Ishikawa (cell line): ENCODE results near the gene RABGAP1L.

Source experiments
- CEBPB ChIP-seq: IDR thresholded peaks from 2 replicates; pipeline ENCODE4 v1.6.1; 2012
- CREB1 ChIP-seq: IDR thresholded peaks from 2 replicates; pipeline ENCODE4 v1.6.1; 2012; ENCODE audit warnings: low read depth
- EGR1 ChIP-seq: IDR thresholded peaks from 2 replicates; pipeline ENCODE4 v1.6.1; 2012
- EP300 ChIP-seq: IDR thresholded peaks from 2 replicates; pipeline ENCODE4 v1.6.1; 2012; ENCODE audit warnings: borderline replicate concordance
- FOXM1 ChIP-seq: IDR thresholded peaks from 2 replicates; pipeline ENCODE4 v1.6.1; 2012; ENCODE audit warnings: low read depth, borderline replicate concordance
- NFIC ChIP-seq: IDR thresholded peaks from 2 replicates; pipeline ENCODE4 v1.6.1; 2012
- RAD21 ChIP-seq: IDR thresholded peaks from 2 replicates; pipeline ENCODE4 v1.6.1; 2012; ENCODE audit warnings: low read depth
- TAF1 ChIP-seq: IDR thresholded peaks from 2 replicates; pipeline ENCODE4 v1.6.1; 2012; ENCODE audit warnings: low read depth, mild to moderate bottlenecking
- TCF12 ChIP-seq: IDR thresholded peaks from 2 replicates; pipeline ENCODE4 v1.6.1; 2012; ENCODE audit warnings: low read depth
- TEAD4 ChIP-seq: IDR thresholded peaks from 2 replicates; pipeline ENCODE4 v1.6.1; 2012
- YY1 ChIP-seq: IDR thresholded peaks from 2 replicates; pipeline ENCODE4 v1.6.1; 2012; ENCODE audit warnings: low read depth
- ZBTB7A ChIP-seq: IDR thresholded peaks from 2 replicates; pipeline ENCODE4 v1.6.1; 2012; ENCODE audit warnings: low read depth
- TF ChIP-seq, protein P1 (sequence below): IDR thresholded peaks from 2 replicates; pipeline ENCODE4 v1.6.1; 2012
- TF ChIP-seq, protein P2 (sequence below): IDR thresholded peaks from 2 replicates; pipeline ENCODE4 v1.6.1; 2012
- TF ChIP-seq, protein P3 (sequence below): IDR thresholded peaks from 2 replicates; pipeline ENCODE4 v1.6.1; 2012; ENCODE audit warnings: low read depth, mild to moderate bottlenecking

Gene RABGAP1L

DNA sequence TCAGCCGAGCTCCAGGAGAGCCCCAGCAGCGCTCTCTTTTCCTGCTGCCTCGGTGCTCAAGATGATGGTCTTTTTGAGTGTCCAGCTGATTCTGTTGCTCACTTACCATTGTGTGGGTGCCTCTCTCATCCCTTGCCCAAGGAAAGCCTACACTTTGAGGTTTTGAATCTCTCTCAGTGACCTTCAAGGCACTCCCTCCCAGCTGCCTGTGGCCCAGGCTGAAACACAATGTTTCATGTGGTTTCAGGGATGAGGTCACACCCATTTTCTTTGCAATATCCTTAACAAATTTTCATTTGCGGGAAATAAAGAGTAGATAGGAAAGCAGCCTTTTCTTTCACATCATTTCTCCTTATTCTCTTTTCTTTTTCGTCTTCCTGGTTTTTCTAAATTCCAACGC, 876.5 kb downstream of the RABGAP1L start:
- no peak for TF ChIP-seq TCF12
- no peak for TF ChIP-seq CEBPB

DNA sequence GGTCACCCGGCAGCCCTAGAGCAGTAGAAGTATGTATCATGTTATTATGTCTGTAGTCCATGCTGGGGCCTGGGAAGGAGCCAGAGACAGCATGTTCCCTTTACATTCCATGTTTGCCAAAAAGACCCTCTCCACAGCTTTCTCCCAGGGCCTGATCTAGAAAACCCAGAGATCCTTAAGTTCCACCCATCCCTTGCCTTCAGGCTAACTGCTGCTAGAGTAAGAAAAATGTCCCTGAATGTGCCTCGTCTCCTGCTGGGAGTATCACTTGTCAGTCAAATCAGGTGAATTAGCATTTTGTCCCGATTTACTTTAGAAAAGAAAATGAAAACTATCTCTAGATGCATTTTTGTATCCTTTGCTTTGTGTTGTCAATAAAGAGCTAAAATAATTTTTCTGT, 877.2 kb downstream of the RABGAP1L start:
- no peak for TF ChIP-seq YY1

DNA sequence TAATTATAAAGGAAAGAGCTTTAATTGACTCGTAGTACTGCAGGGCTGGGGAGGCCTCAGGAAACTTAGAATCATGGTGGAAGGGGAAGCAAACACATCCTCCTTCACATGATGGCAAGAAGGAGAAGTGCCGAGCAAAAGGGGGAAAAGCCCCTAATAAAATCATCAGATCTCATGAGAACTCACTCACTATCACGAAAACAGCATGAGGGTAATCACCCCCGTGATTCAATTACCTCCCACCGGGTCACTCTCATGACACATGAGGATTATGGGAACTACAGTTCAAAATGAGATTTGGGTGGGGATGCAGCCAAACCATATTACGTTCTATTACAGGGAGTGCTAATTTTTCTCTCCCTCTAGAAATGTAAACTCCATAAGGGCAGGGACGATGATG, 878.1 kb downstream of the RABGAP1L start:
- TF ChIP-seq CREB1 (no peak), NFIC (no peak)

DNA sequence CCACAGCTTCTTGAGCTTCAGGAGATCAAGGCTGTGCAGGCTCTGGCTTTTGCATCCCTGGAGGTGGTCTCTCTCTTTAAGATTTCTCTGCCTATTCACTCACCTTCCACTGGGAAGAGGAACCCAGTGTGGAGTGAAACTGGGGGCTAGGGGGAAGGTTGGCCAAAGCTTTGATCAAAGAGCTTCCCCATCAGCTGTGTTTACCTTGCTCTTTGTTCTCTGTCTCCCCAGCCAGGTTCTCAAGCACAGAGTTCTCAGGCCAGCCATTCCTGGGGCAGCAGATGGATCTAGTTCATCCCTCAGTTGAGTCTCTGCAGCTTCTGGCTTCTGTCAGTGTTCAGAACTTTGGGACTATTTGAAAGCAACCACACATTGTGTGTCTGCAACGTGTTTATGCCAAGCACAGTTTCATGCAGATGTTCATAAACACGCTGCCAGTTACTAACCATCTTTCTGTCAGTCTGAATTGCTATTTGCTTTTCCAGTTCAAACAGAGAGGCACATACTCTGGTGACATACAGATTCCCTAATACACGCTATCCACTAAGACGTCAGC, 881.1 kb downstream of the RABGAP1L start:
- TF ChIP-seq ZBTB7A, result no peak
- TF ChIP-seq RAD21, result no peak
- TF ChIP-seq TCF12, result no peak
- TF ChIP-seq TEAD4, result no peak
- no peak for TF ChIP-seq YY1
- no peak for TF ChIP-seq FOXM1
- TF ChIP-seq, protein P1, sequence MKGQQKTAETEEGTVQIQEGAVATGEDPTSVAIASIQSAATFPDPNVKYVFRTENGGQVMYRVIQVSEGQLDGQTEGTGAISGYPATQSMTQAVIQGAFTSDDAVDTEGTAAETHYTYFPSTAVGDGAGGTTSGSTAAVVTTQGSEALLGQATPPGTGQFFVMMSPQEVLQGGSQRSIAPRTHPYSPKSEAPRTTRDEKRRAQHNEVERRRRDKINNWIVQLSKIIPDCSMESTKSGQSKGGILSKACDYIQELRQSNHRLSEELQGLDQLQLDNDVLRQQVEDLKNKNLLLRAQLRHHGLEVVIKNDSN, result no peak
- TF ChIP-seq CREB1, result no peak
- TF ChIP-seq NFIC, result no peak
- no peak for TF ChIP-seq EGR1
- TF ChIP-seq, protein P2, sequence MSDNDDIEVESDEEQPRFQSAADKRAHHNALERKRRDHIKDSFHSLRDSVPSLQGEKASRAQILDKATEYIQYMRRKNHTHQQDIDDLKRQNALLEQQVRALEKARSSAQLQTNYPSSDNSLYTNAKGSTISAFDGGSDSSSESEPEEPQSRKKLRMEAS, result no peak
- TF ChIP-seq CEBPB, result no peak
- no peak for TF ChIP-seq EP300
- TF ChIP-seq TAF1, result no peak
- TF ChIP-seq, protein P3, sequence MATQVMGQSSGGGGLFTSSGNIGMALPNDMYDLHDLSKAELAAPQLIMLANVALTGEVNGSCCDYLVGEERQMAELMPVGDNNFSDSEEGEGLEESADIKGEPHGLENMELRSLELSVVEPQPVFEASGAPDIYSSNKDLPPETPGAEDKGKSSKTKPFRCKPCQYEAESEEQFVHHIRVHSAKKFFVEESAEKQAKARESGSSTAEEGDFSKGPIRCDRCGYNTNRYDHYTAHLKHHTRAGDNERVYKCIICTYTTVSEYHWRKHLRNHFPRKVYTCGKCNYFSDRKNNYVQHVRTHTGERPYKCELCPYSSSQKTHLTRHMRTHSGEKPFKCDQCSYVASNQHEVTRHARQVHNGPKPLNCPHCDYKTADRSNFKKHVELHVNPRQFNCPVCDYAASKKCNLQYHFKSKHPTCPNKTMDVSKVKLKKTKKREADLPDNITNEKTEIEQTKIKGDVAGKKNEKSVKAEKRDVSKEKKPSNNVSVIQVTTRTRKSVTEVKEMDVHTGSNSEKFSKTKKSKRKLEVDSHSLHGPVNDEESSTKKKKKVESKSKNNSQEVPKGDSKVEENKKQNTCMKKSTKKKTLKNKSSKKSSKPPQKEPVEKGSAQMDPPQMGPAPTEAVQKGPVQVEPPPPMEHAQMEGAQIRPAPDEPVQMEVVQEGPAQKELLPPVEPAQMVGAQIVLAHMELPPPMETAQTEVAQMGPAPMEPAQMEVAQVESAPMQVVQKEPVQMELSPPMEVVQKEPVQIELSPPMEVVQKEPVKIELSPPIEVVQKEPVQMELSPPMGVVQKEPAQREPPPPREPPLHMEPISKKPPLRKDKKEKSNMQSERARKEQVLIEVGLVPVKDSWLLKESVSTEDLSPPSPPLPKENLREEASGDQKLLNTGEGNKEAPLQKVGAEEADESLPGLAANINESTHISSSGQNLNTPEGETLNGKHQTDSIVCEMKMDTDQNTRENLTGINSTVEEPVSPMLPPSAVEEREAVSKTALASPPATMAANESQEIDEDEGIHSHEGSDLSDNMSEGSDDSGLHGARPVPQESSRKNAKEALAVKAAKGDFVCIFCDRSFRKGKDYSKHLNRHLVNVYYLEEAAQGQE, result no peak

DNA sequence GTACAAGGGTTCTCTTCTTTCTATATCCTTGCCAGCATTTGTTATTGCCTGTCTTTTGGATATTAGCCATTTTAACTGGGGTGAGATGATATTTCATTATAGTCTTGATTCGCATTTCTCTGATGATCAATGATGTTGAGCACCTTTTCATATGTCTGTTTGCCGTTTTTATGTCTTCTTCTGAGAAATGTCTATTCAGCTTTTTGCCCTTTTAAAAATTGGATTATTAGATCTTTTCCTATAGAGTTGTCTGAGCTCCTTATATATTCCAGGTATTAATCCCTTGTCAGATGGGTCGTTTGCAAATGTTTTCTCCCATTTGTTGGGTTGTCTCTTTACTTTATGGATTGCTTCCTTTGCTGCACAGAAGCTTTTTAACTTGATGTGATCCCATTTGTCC, 883.3 kb downstream of the RABGAP1L start:
- TF ChIP-seq NFIC (no peak), EGR1 (no peak), TEAD4 (no peak), FOXM1 (no peak), TCF12 (no peak), YY1 (no peak), CREB1 (no peak)
- TF ChIP-seq, protein P2, result no peak
- TF ChIP-seq, protein P1, result no peak
- TF ChIP-seq, protein P3, result no peak

DNA sequence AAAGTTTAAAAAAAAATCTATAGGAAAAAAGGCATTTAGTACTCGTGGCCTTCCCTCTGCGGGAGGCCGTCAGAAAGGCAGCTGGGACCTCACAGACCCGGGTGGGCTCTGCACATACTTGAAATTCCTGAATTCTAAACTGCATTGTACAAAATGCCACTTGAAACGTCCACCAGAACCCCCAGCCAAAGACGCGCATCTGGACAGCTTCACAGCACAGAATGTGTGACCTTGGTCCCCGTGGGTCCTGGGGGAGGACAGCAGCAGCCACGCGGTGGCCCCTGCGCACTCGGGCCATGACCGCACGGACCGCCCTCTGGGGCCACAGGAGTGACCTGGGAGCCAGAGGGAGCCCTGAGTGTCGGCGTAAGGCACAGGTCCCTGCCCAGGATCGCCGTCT, 884.5 kb downstream of the RABGAP1L start:
- TF ChIP-seq, protein P3, result no peak
- no peak for TF ChIP-seq CREB1
- TF ChIP-seq FOXM1, result no peak
- no peak for TF ChIP-seq RAD21
